ENCODE measurements around the gene PAGR1. TPM values are rescaled to one million over a fixed set of nuclear protein-coding genes. Genes with fewer than 3 reads are reported as not detected.
A peak's percentile ranks its signal among the peaks of the same experiment; 100 is the strongest.

The PAGR1 gene
- total RNA-seq, 1 experiment from 2014 or later: 60.1 TPM

- TF ChIP-seq, protein P1, sequence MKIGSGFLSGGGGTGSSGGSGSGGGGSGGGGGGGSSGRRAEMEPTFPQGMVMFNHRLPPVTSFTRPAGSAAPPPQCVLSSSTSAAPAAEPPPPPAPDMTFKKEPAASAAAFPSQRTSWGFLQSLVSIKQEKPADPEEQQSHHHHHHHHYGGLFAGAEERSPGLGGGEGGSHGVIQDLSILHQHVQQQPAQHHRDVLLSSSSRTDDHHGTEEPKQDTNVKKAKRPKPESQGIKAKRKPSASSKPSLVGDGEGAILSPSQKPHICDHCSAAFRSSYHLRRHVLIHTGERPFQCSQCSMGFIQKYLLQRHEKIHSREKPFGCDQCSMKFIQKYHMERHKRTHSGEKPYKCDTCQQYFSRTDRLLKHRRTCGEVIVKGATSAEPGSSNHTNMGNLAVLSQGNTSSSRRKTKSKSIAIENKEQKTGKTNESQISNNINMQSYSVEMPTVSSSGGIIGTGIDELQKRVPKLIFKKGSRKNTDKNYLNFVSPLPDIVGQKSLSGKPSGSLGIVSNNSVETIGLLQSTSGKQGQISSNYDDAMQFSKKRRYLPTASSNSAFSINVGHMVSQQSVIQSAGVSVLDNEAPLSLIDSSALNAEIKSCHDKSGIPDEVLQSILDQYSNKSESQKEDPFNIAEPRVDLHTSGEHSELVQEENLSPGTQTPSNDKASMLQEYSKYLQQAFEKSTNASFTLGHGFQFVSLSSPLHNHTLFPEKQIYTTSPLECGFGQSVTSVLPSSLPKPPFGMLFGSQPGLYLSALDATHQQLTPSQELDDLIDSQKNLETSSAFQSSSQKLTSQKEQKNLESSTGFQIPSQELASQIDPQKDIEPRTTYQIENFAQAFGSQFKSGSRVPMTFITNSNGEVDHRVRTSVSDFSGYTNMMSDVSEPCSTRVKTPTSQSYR (CRISPR knock-in tag; IDR thresholded peaks at IDR 0.05): peak; percentile 41; the same call in 1 of the 2 replicates
- TF ChIP-seq NR2C2 (CRISPR knock-in tag; IDR thresholded peaks at IDR 0.05) (peak; percentile 37; the same call in 1 of the 2 replicates), MYBL2 (CRISPR knock-in tag; IDR thresholded peaks at IDR 0.05) (peak; percentile 99), ZNF232 (CRISPR knock-in tag; IDR thresholded peaks at IDR 0.05) (peak; percentile 87), KAT7 (CRISPR knock-in tag; IDR thresholded peaks at IDR 0.05; ENCODE audit: borderline replicate concordance) (peak; percentile 33; the same call in 1 of the 2 replicates), ESRRA (CRISPR knock-in tag; IDR thresholded peaks at IDR 0.05; ENCODE audit: borderline replicate concordance) (no peak), FOXK1 (CRISPR knock-in tag; IDR thresholded peaks at IDR 0.05) (peak; percentile 50; the same call in 1 of the 2 replicates), NFYB (CRISPR knock-in tag; conservative IDR thresholded peaks at IDR 0.05; ENCODE audit: low read depth) (peak; percentile 92), ZNF263 (CRISPR knock-in tag; IDR thresholded peaks at IDR 0.05; ENCODE audit: low read depth) (no peak; the same call in 1 of the 2 replicates), MXD4 (CRISPR knock-in tag; IDR thresholded peaks at IDR 0.05; ENCODE audit: borderline replicate concordance) (no peak), ATF3 (CRISPR knock-in tag; conservative IDR thresholded peaks at IDR 0.05) (no peak), CBFB (CRISPR knock-in tag; IDR thresholded peaks at IDR 0.05; ENCODE audit: low read depth) (peak; percentile 81; the same call in 1 of the 2 replicates), TEAD4 (CRISPR knock-in tag; IDR thresholded peaks at IDR 0.05) (no peak), EMX1 (CRISPR knock-in tag; IDR thresholded peaks at IDR 0.05) (0 out of 2 replicates have a peak, but pooled peaks have one; percentile 28), SMAD3 (CRISPR knock-in tag; IDR thresholded peaks at IDR 0.05; ENCODE audit: borderline replicate concordance) (peak; percentile 78), ZBTB43 (CRISPR knock-in tag; IDR thresholded peaks at IDR 0.05) (0 out of 2 replicates have a peak, but pooled peaks have one; percentile 19)
- TF ChIP-seq, protein P2, sequence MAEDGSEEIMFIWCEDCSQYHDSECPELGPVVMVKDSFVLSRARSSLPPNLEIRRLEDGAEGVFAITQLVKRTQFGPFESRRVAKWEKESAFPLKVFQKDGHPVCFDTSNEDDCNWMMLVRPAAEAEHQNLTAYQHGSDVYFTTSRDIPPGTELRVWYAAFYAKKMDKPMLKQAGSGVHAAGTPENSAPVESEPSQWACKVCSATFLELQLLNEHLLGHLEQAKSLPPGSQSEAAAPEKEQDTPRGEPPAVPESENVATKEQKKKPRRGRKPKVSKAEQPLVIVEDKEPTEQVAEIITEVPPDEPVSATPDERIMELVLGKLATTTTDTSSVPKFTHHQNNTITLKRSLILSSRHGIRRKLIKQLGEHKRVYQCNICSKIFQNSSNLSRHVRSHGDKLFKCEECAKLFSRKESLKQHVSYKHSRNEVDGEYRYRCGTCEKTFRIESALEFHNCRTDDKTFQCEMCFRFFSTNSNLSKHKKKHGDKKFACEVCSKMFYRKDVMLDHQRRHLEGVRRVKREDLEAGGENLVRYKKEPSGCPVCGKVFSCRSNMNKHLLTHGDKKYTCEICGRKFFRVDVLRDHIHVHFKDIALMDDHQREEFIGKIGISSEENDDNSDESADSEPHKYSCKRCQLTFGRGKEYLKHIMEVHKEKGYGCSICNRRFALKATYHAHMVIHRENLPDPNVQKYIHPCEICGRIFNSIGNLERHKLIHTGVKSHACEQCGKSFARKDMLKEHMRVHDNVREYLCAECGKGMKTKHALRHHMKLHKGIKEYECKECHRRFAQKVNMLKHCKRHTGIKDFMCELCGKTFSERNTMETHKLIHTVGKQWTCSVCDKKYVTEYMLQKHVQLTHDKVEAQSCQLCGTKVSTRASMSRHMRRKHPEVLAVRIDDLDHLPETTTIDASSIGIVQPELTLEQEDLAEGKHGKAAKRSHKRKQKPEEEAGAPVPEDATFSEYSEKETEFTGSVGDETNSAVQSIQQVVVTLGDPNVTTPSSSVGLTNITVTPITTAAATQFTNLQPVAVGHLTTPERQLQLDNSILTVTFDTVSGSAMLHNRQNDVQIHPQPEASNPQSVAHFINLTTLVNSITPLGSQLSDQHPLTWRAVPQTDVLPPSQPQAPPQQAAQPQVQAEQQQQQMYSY (CRISPR knock-in tag; IDR thresholded peaks at IDR 0.05): 0 out of 2 replicates have a peak, but pooled peaks have one; percentile 21
- TF ChIP-seq, protein P3, sequence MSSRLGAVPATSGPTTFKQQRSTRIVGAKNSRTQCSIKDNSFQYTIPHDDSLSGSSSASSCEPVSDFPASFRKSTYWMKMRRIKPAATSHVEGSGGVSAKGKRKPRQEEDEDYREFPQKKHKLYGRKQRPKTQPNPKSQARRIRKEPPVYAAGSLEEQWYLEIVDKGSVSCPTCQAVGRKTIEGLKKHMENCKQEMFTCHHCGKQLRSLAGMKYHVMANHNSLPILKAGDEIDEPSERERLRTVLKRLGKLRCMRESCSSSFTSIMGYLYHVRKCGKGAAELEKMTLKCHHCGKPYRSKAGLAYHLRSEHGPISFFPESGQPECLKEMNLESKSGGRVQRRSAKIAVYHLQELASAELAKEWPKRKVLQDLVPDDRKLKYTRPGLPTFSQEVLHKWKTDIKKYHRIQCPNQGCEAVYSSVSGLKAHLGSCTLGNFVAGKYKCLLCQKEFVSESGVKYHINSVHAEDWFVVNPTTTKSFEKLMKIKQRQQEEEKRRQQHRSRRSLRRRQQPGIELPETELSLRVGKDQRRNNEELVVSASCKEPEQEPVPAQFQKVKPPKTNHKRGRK (CRISPR knock-in tag; IDR thresholded peaks at IDR 0.05; ENCODE audit: borderline replicate concordance): no peak
- TF ChIP-seq, protein P4, sequence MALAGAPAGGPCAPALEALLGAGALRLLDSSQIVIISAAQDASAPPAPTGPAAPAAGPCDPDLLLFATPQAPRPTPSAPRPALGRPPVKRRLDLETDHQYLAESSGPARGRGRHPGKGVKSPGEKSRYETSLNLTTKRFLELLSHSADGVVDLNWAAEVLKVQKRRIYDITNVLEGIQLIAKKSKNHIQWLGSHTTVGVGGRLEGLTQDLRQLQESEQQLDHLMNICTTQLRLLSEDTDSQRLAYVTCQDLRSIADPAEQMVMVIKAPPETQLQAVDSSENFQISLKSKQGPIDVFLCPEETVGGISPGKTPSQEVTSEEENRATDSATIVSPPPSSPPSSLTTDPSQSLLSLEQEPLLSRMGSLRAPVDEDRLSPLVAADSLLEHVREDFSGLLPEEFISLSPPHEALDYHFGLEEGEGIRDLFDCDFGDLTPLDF (CRISPR knock-in tag; IDR thresholded peaks at IDR 0.05): peak; percentile 70; the same call in 1 of the 2 replicates
- TF ChIP-seq, protein P5, sequence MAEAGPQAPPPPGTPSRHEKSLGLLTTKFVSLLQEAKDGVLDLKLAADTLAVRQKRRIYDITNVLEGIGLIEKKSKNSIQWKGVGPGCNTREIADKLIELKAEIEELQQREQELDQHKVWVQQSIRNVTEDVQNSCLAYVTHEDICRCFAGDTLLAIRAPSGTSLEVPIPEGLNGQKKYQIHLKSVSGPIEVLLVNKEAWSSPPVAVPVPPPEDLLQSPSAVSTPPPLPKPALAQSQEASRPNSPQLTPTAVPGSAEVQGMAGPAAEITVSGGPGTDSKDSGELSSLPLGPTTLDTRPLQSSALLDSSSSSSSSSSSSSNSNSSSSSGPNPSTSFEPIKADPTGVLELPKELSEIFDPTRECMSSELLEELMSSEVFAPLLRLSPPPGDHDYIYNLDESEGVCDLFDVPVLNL (CRISPR knock-in tag; IDR thresholded peaks at IDR 0.05; ENCODE audit: borderline replicate concordance, low read depth): peak; percentile 78; the same call in 1 of the 2 replicates
- TF ChIP-seq, protein P6, sequence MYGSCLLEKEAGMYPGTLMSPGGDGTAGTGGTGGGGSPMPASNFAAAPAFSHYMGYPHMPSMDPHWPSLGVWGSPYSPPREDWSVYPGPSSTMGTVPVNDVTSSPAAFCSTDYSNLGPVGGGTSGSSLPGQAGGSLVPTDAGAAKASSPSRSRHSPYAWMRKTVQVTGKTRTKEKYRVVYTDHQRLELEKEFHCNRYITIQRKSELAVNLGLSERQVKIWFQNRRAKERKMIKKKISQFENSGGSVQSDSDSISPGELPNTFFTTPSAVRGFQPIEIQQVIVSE (CRISPR knock-in tag; IDR thresholded peaks at IDR 0.05; ENCODE audit: borderline replicate concordance): no peak
These were observed 25.6 kb upstream of the PAGR1 start, which contains the start of gene KIF22 (continued) for GRCh38 chr16:29790183-29790948.
